Bronchial epithelial cell (primary cell): Measurements from ENCODE around the gene CD7. TPM values are rescaled to one million over a fixed set of nuclear protein-coding genes. Genes with fewer than 3 reads are reported as not detected.
"Not testable (repeated sequence)": the region's sequence is repeated elsewhere in the genome, so short reads cannot be mapped to it uniquely, and the experiment has no call there.

Experiments used
- DNase-seq: peaks from one replicate; pipeline ENCODE4 v3.0.0-alpha.2; 2010; ENCODE audit warnings: low read depth
- FAIRE-seq: peaks from 2 replicates; lab custom pipeline; 2011; peaks lifted over from hg19 to GRCh38; lab: Jason Lieb, UNC
- H3K27me3 ChIP-seq: 2 replicates; pipeline ENCODE4 v1.5.1; 2011; ENCODE audit warnings: low read length; ENCODE audit not compliant: control insufficient read depth, insufficient read depth
- H3K36me3 ChIP-seq: 2 replicates; pipeline ENCODE4 v1.5.1; 2011; ENCODE audit warnings: low read length; ENCODE audit not compliant: control insufficient read depth, insufficient read depth
- H3K4me3 ChIP-seq: 2 replicates; pipeline ENCODE4 v1.5.1; 2011; ENCODE audit warnings: mild to moderate bottlenecking, low read depth, low read length, control low read depth
- CTCF ChIP-seq: IDR thresholded peaks from 2 replicates; pipeline ENCODE4 v1.5.1; 2011; ENCODE audit warnings: mild to moderate bottlenecking, moderate library complexity, low read length, control low read depth, inconsistent platforms; ENCODE audit not compliant: insufficient read depth, severe bottlenecking
- total RNA-seq: library from RNA; depleted of rRNA; stranded (reverse); fragments of >200 nt; gene quantifications from 2 replicates; pipeline ENCODE4 v1.2.1, GENCODE V29; 2014

Gene CD7
- total RNA-seq, result not detected in 2 replicates

DNA sequence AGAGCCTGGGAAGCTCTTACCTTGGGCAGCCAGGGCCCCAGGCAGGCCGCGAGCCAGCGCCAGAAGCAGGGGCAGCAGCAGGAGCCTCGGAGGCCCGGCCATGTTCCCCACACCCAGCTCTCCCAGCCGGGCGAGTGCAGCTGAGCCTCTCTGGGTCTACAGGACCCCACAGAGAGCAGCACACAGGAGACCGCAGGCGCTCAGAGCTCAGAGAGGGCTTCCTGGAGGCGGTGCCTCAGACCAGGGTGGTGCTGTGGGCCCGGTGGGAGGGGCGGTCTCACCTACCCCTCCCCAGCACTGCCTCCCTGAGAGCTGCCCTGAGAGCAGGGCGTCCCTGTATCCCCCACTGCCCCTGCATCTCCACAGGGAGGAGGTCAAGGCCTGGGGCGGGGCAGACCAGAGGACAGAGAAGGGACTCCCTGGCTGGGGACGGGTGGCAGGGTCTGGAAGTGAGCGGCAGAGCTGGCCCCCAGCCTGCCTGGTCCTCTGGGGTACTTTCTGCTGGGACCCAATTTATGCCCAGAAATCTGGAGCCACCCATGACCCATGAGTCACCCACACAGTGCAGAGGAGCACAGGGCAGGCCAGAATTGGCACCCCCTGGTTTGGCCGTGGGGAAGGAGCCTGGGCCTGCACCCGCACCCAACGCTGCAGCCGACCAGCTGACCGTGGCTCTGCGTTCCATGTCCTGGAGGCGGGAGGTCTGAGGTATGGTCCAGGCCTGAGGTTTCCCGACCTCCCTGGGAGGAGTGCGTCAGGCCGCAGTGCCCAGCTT lies at the start of gene CD7:
Gene CD7 (minus strand): TSS at position 215 of the 775 bp plus-strand sequence. CDS start 113 bp downstream, at position 102.
- FAIRE-seq, result no peak
- Histone ChIP-seq H3K36me3 (no peaks in the 10 kb centered on the region), H3K27me3 (peaks cover 10% of the 10 kb centered on the region), H3K4me3 (no peak within 1 kb of the TSS)
- no peak for TF ChIP-seq CTCF
- DNase-seq, result no peak

DNA sequence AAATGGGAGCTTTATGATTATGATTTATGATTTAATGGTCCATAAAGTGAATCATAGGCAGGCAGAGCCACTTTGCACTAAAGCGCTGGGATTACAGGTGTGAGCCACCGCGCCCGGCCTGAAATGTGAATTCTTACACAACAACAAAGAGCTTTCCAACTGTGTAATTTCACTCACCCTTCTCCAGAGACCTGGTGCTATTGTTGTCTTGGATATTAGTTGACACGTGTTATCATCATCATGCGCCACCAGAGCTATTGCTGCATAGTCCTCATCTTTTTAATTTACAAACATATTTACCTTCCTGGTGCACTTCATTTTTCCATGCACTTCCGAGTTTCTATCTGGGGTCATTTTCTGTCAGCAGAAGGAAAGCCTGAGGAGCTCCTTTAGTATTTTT lies 49.3 kb upstream of the CD7 start:
- Histone ChIP-seq H3K36me3 (no peaks in the 10 kb centered on the region), H3K4me3 (no peak overlapping the region), H3K27me3 (peaks cover 12% of the 10 kb centered on the region)
- FAIRE-seq (no peak), DNase-seq (no peak)
- no peak for TF ChIP-seq CTCF

DNA sequence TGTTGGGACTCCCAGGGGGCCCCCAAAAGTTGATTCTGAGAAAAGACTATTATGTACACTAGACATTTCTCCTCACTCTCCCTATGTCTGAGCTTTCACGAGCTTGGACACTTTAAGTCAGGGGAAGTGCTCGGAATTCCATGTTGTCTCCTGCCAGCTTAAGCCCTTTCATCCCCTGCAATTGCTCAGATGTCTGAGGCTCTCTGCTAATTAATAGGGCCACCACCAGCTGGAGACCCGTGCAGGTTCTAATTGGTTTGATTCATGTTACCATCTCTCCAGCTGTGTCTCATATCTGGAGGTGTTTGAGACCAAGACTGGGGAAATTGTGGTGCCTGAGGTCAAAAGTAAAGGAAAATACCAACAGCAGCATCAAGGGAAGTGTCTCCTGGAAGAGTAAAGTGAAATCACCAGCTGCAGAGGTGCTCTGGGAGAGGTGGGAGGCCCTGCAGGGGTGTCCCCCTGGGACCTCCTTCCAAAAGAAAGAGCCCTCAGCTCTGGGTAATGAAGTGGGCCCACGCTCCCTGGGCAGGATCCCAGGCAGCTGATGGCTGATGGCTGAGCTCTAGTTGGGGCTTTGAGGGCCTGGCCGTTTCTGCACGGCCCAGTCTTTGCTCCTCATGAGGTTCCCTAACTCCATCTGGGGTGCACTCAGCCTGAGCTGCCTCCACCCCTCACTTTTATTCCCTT lies 48.3 kb upstream of the CD7 start:
- DNase-seq (no peak), FAIRE-seq (no peak)
- Histone ChIP-seq H3K36me3 (no peaks in the 10 kb centered on the region), H3K27me3 (peaks cover 11% of the 10 kb centered on the region), H3K4me3 (no peak overlapping the region)
- no peak for TF ChIP-seq CTCF

DNA sequence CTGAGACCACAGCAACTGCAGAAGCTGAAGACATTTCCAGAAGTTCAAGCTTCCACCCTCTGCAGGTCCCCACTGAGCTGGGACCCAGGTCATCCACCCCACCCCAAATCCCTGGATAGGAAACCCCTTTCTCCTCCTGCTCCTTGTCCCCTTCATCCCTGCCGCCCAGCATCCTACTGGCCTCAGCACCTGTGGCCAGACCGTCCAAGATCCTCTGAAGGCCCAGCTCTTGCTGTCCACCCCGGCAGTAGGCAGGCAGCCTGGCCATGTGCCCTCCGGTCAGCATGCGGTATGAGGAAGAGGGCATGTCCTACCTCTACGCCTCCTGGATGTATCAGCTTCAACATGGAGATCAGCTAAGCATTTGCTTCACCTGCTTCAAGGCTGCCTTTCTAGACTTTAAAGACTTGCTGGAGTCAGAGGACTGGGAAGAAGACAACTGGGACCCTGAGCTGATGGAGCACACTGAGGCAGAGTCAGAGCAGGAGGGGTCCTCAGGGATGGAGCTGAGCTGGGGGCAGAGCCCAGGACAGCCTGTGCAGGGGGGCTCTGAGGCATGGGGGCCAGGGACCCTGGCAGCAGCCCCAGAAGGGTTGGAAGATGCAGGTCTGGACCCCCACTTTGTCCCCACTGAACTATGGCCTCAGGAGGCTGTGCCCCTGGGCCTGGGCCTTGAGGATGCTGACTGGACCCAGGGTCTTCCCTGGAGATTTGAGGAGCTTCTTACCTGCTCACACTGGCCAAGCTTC lies 44.7 kb upstream of the CD7 start:
- peaks cover 6% of the 10 kb centered on the region for H3K27me3 ChIP-seq
- no peak overlapping the region for H3K4me3 ChIP-seq
- H3K36me3 ChIP-seq, result no peaks in the 10 kb centered on the region
- TF ChIP-seq CTCF, result no peak
- FAIRE-seq (no peak), DNase-seq (no peak)

- DNase-seq, FAIRE-seq, H3K4me3 ChIP-seq, H3K36me3 ChIP-seq: not testable (repeated sequence)
- H3K27me3 ChIP-seq, result peaks cover 10% of the 10 kb centered on the region
These were observed 42.2 kb upstream of the CD7 start for GRCh38 chr17:82359451-82360074.
